HG02885 (cell line): ENCODE data around the gene ABR.
"Not testable (repeated sequence)": the region's sequence is repeated elsewhere in the genome, so short reads cannot be mapped to it uniquely, and the experiment has no call there.

ENCODE experiments used
- ATAC-seq: cut with Tn5 transposase; IDR thresholded peaks from one replicate; pipeline ENCODE4 v1.9.1; 2021; ENCODE audit warnings: mild to moderate bottlenecking; ENCODE audit not compliant: unreplicated experiment, poor library complexity

Gene ABR

DNA sequence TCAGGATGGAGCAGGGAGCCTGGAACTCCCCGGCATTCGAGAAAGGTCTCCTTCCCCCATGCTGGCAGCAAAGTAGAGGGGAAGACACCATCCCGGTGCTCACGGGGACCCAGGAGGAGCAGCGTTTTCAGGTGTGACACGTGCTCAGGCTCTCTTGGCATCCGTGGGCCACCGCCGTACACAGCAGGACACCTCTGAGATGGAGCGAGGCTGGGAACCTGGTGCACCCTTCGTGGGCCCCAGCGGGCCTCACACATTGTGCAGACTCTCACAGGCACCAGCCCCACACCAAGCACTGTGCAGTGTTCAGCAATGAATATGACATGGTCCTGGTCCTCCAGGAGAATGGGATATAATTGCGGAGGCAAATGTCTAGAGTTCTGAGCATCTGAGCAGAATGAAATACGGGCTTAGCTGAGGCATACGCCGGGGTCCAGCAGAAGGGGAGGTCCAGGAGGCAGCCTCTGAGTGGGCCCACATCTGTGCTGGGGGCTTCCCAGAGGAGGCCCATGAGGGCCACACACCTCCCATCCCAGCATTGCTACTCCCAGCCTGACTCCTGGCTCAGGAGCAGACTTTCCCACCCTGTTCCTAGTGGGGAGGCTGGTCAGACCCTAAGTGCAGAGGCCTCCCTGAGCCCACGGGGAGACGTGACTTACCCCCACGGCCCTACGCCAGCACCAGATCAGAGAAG lies 72.6 kb downstream of the ABR start:
- ATAC-seq: no peak

DNA sequence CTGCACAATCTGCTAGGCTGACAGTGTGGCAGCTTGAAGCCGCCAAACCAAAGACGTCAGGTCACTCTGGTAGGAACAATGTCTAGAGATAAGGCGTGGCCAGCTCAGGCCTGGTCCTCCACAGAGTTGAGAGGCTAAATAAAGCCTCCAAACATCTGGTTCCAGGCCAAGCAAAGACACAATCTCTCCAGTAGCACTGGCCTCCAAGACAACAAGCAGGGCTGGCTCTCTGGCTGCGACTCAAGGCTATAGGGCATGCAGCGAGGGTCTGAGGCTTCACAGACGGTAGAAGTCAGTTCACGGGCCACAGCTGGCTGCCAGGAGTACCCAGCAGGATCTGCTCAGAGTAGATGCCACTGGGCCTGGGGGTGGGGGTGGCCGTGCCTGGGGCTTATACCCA lies 75.6 kb downstream of the ABR start:
- no peak for ATAC-seq

DNA sequence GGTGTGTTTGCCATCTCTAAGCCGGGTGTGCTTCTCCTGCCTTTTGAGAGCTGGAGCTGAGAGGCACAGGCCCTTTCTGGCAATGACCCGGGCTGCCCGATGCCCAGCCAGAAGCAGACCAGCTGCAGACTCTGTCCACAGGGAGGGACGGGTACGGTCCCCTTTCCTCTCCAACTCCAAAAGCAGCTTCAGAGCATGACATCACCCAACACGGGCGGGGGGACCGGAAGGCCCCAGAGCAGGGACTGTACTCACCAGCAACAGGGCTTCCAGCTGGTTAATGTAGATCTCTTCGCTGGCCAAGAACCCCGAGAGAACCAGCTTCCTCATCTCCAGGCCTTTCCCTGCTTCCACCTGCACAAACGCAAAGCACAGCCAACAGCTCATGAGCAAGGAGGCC lies 79.4 kb downstream of the ABR start:
- no peak for ATAC-seq

DNA sequence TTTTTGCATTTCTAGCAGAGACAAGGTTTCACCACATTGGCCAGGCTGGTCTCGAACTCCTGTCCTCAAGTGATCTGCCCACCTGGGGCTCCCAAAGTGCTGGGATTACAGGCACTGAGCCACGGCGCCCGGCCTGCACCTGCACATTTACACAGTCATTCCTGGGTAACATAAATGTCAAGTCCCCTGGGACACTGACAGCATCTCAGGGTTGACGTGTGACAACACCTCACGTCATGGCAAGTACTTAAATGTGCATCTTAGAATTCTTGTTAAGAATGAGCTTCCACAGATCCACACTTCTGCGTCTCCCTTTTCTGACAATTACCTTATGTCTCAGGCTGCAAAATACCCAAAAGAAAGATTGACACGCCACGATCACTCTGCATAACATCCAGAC lies 80.5 kb downstream of the ABR start:
- ATAC-seq: no peak

DNA sequence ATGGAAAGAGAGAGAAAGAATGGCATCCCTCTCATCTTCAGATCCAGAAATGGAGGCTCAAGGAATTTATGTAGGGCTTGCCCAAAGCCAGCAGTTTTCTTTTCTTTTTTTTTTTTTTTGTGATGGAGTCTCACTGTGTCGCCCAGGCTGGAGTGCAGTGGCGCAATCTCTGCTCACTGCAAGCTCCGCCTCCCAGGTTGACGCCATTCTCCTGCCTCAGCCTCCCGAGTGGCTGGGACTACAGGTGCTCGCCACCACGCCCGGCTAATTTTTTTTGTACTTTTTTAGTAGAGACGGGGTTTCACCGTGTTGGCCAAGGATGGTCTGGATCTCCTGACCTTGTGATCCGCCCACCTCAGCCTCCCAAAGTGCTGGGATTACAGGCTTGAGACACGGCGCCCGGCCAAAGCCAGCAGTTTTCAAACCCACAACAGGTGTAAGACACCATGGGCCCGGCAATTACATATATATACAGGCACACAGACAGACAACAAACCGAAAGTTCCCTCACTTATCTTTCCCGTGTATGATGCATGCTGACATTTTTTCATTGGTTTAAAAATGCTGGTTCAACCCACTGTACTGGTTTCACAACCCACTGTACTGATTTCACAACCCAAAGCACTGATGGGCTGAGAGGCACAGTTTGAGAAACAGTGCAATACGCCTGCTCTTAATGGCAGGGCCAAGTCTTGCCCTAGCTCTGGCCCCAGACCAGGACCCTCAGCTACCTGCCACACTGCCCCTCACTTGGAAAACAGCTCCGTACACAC lies 81.6 kb downstream of the ABR start:
- ATAC-seq: not testable (repeated sequence)

DNA sequence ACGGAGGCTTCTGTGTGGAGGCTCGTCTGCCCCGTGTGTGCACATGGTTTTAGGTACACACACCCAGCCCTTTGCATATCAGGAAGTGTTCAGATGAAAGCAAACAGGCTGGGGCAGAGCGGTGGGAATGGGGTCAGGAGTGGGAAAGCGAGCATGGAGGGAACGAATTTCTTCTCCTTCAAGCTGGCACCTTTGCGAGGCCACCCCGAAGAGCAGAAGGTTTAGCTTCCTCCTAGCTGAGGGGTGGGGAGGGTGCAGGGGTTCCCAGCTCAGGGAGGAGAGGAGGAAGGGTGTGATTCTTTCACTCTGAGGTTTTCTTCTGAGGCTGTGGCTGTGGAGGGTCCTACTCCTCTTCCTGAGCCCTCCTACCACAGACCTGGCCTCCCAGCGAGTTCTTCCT lies 83.6 kb downstream of the ABR start:
- no peak for ATAC-seq

DNA sequence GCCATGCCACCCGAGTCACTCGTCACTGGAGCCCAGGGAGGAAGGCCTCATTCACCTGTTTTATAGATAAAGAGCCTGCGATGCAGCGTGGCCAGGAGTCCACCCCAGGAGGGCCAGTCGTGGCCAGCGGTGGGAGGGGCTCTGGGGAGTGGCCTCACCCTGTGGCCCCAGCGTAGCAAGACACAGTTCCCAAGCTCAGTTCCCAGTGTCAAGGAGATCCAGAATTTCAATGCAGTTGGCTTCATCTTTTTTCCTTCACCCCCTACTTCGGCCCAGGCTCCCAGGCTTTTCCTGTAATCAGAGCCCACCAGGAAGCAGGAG lies 84.0 kb downstream of the ABR start:
- no peak for ATAC-seq

DNA sequence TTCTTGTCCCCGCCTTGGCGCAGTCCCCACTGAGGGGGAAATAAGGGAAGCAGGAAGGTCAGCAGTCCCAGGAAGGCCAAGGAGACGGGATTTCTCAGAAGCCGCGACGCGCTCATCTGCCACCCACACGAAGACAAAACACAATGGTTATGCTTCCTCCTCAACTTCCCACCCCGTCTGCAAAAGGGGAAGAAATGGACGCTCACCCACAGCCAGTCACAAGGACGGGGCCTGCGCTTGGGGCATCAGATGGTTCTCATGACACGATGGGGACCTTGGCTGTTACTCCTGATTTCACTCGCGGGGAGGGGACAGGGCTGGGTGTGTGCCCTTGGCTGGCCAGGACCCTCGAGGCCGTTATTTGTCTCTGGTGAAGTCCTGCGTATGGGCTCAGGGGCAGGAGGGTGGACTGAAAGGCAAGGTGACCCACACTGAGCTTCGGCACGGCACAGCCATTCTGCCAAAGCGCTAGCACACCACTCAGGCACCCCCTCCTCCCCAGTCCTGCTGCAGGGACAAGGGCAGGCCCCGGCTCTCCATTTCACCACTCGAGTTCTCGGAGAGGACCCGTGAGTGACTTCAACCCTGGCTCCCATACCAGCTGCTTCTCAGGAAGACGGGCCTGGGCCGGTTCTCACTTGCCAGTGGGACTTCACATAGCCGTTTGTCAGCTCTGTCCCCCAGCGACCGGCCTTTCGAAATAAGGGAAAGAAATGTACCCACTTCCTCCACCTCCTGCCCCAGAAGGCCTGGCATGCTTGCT lies 84.5 kb downstream of the ABR start:
- no peak for ATAC-seq

DNA sequence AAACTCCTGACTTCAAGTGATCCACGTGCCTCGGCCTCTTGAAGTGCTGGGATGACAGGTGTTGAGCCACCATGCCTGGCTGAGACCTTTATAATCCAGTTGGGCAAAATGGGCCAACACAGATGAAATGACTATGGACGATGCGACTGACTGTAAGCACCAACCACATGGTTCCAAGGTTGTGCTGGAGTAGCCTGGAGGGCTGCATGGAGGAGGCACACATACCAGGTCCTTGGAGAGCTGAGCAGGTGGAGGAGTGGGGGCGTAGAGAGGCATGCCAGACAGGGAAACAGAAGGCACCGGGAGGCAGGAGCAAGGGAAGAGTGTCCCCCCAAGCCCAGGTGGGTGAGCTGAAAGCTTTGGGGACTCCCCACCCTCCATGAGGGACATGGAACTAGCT lies 85.2 kb downstream of the ABR start:
- no peak for ATAC-seq

DNA sequence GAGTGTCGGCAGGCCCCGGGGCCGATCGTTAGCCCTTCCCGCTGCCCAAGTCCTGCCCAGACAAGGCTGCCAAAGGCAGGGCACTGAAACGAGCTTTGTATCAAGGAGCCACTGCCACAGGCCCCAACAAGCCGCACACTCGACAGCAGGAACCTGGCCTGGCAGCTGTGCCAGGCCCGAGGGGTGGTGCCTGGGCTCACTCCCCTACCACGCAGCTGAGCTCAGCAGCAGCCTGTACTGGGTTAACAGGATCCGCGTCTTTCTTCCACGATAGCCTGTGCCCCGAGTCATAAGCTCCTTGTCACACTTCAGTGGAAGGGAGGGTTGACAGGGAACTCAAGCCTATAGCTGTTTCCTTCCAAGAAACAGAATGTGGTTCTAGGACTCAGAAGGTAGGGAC lies 87.9 kb downstream of the ABR start:
- no peak for ATAC-seq

DNA sequence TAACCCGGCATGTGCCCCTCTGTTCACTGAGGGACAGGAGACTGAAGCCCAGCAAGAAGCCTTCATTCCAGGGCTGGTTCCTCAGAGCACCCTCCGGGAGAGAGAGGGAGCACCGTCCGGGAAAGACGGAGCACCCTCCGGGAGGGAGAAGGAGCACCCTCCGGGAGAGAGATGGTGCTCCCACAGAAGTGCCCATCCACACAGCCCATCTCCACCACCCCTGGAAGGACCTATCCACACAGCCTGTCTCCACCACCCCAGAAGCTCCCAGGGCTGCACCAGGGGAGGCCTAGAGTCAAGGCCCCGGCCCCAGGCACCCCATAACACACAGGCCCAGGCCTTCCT lies 88.6 kb downstream of the ABR start:
- ATAC-seq: no peak

DNA sequence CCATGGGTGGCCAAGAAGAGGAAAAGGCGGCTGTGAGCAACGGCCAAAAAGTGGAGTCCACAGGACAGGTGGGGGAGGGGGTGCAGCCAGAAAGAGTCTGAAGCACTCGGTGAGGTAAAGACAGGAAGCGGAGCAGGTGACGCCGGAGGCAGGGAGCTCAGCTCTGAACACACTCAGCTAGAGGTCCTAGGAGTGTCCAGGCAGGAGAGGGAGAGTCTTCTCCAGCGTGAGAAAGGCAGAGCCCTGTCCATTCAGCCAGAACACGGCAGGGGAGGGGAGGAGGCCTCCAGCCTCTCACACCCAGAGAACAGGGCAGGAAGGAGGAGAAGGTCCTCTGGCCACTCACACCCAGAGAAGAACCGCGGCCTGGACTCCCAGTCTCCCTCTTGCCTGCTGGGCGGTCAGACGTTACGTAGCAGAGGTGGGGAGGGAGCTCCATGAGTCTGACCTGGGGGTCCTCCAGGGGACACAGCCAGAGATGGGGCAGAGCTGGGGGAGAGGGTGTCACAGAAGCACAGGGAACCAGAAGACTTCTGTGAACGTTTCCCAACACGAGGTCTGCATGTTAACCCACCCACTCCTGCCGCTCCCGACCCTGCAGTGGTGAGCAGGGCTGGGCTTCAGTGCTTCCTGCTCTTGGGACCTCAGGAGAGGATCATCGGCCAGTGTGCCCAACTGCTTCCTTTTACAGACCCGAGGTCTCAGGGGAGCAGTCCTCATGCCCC lies 89.2 kb downstream of the ABR start:
- no peak for ATAC-seq

DNA sequence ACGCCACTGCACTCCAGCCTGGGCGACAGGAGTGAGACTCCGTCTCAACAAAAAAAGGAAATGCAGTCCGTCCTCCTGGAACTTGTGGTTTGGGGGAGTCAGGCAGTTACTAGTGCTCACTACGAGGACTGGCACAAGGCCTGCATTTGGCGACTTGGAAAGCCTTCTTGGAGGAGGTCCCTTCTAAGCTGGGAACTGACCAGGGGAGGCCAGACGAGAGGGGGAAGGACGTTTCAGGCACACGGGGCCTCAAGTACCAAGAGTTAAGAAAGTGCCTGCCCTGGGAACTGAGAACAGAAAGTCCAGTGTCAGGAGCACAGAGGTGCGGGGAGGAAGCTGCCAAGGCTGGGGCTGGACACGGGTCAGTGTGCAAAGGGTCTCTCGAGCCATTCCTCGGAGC lies 89.9 kb downstream of the ABR start:
- ATAC-seq: no peak

DNA sequence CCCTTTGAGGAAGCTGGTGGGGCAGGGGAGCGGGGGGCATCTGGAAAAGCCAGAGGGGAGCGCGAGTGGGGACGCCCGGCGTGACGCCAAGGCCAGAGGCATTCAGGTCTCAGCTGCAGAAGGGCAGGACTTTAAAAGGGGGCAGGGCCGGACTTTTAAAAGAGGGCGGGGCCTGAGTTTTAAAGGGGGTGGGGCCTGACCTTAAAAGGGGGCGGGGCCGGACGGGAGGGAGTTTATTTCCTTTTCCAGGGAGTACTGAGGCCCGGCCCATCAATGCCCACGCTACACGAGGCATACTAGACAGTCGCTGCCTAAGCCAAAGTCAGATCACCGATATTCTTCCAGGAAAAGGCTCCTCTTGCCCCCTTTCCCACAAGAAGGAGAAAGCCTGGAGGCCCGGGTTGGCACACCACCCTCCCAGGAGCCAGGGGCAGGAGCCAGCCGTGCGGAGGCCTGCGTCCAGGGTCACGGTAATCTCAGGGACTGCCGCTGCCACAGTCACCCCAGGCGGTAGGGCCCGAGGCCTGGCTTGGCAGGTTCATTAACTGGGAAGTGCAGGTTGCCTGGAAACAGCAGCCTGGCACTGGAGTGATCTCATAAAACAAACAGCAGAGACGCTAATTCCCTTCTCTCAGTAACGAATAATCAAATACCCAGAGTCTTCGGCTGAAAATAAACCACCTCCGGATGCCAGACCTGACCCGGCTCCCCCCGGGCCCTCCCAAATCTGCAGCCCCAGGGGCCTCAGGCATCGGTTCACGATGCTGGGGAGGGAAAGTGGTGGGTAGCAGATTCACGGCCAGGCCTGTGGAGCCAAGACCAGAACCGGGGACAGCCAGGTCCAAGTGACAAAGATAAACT lies 92.2 kb downstream of the ABR start:
- ATAC-seq: no peak

DNA sequence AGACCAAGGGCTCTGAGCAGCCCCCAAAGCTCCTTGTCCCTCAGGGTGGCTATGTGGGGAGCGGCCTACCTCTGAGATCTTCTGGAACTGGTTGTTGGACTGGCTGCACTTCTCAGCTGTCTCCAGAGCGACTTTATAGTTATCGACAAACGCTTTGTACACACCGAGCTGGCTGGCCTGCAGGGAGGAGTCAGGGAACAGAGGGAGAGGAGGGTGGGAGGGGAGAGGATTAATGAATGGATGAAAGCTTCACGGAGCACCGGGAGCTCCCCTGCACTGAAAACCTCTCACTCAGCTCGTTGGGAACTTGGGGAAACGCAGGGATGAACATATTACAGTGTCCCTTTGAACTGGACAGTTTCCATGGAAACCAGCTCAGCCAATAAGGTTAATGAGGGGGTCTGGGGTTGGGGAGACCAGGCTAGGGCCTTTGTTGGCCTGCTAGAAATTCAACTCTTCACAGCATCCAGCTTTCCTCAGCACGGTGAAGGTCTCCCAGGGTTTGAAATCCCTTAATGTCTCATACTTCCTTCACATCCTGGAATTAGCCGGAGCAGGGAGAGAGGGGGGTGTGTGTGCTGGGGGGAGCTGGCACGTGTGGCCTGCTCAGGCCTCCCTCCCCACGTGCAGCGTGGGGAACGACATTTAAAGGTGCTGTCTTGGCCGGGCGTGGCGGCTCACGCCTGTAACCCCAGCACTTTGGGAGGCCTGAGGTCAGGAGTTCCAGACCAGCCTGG lies 96.2 kb downstream of the ABR start:
- ATAC-seq: no peak

DNA sequence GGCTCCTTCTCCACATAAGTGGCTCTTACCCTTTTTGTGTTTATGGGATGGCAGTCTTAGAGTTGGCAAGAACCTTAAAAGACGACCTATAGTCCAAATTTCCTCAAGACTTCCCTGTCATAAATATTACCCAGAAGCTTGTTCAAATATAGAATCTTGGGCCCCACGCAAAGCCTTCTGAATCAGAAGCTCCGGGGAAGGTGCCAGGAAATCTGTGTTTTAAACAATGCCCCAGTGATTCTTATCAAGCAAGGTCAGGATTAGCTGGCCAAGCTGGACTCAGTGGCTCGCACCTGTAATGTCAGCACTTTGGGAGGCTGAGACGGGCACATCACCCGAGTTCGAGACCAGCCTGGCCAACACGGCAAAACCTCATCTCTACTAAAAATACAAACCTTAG lies 97.2 kb downstream of the ABR start:
- no peak for ATAC-seq

DNA sequence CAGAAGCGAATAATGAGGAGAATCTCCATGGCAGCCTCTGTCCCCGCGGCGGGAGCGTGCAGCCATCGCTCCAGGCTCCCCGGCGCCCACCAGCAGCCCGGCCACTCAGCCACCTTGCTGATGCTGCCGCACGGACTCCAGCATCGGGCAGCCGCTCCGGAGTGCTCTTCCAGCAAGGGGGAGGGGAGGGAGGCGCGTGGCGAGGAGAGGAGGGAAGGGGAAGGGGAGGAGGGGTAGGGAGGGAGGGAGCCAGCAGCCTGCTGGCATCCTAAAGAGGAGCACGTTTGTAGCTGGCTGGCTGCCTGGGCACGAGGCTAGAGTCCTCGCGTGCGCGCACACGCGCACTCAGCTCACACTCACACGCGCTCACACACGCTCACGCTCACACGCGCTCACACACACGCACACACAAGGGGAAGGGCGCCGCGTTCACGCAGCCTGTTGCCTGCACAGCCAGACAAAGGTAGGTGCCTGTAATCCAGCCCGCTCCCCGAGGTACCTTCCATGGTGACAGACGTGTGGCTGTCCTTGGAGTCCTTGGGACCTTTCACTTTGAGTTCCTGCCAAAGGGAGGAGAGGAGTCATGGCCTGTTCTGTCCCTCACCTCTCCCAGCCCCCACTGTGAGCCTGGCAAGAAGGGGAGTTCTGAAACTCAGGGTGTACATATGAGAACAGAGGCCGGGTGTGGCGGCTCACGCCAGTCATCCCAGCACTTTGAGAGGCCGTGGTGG lies 100.8 kb downstream of the ABR start:
- no peak for ATAC-seq

DNA sequence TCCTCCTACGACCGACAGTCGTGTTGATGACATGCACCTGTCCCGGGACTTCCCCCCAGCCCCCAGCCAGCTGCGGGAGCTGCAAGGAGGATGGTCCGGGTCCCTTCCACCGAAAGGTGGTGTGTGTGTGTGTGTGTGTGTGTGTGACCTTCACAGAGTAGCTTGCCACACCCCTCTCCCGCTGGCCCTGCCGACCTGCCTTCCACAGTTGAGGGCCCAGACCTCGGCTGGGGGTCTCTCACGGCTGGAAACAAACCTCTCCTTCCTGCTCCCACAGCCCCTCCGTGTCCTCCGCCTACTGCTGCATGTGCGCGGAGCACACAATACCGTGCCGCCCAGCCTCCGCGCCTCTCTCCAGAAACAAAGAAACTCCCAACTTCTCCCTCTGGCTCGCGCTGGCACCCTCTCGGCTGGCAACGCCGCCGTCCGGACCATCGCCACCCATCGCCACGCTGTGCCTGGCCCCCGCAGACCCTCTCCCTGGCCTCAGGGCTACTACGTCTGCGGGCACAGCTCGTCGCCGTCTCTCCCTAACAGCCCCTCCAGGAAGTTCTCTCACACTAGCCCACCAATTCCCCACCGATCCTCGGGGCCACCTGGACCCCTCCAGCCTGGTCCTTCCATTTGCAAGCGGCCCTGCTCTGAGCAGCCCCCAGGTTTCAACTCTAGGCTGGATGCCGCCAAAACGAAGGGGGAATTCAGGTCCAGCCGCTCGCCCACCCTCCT lies 101.6 kb downstream of the ABR start:
- no peak for ATAC-seq
